ENCODE measurements around the gene RASGRP1. TPM values are rescaled to one million over a fixed set of nuclear protein-coding genes. Genes with fewer than 3 reads are reported as not detected.

The RASGRP1 gene
- total RNA-seq, 1 experiment from 2014 or later = 2.8 TPM

- TF ChIP-seq ATF2 (CRISPR knock-in tag; IDR thresholded peaks at IDR 0.05; ENCODE audit: borderline replicate concordance, low read depth) = no peak
- no peak for TF ChIP-seq MAX (CRISPR knock-in tag; IDR thresholded peaks at IDR 0.05)
- TF ChIP-seq ATF6 (CRISPR knock-in tag; IDR thresholded peaks at IDR 0.05) = no peak
Observed at GRCh38 chr15:38533926-38534325, 30.7 kb downstream of the RASGRP1 start (continued).

- Mint-ChIP-seq H3K27me3 (ENCODE audit: low read depth) (no peaks in the 10 kb centered on the region), H3K4me3 (no peak overlapping the region)
Observed at GRCh38 chr15:38533416-38533915, 31.1 kb downstream of the RASGRP1 start.

GRCh38 chr15:38532728-38533127, 31.9 kb downstream of the RASGRP1 start:
- DNase-seq (ENCODE audit: low spot score) = no peak
- ChIA-PET POLR2A (no interaction called here), CTCF (interaction anchor here (1.0 kb wide), 1 partner anchor 92 kb away, joined by 3 read pairs; no protein-coding TSS in a partner anchor)
- H3K27me3 Mint-ChIP-seq (ENCODE audit: low read depth) = no peaks in the 10 kb centered on the region
- H3K4me3 Mint-ChIP-seq = no peak overlapping the region
- H3K4me1 Mint-ChIP-seq = peaks cover 4% of the 10 kb centered on the region
- H3K9me3 Mint-ChIP-seq = no peaks in the 10 kb centered on the region
- ATAC-seq = no peak
- no peak overlapping the region for H3K27ac Mint-ChIP-seq
- no peaks in the 10 kb centered on the region for H3K36me3 Mint-ChIP-seq
- TF ChIP-seq ETV6 (CRISPR knock-in tag; IDR thresholded peaks at IDR 0.05) = no peak
- TF ChIP-seq ATF3 (CRISPR knock-in tag; conservative IDR thresholded peaks at IDR 0.05) = no peak
- no peak for TF ChIP-seq CBFB (CRISPR knock-in tag; IDR thresholded peaks at IDR 0.05; ENCODE audit: low read depth)
- no peak for TF ChIP-seq ELF4 (CRISPR knock-in tag; IDR thresholded peaks at IDR 0.05; ENCODE audit: low read depth)
- TF ChIP-seq GRHL2 (CRISPR knock-in tag; IDR thresholded peaks at IDR 0.05; ENCODE audit: insufficient replicate concordance, severe bottlenecking) = no peak
- TF ChIP-seq FOXP4 (CRISPR knock-in tag; IDR thresholded peaks at IDR 0.05) = no peak
- TF ChIP-seq JUN (CRISPR knock-in tag; IDR thresholded peaks at IDR 0.05) = no peak
- no peak for TF ChIP-seq ZBTB43 (CRISPR knock-in tag; IDR thresholded peaks at IDR 0.05)
- TF ChIP-seq RELA (CRISPR knock-in tag; IDR thresholded peaks at IDR 0.05; ENCODE audit: borderline replicate concordance) = no peak
- no peak for TF ChIP-seq MLX (CRISPR knock-in tag; IDR thresholded peaks at IDR 0.05)
- TF ChIP-seq ZNF532 (CRISPR knock-in tag; IDR thresholded peaks at IDR 0.05; ENCODE audit: borderline replicate concordance) = no peak

More at GRCh38 chr15:38533416-38533915, 31.1 kb downstream of the RASGRP1 start:
- CTCF ChIA-PET = interaction anchor here (1.0 to 2.0 kb wide), 2 partner anchors 30 to 93 kb away, joined by 3 to 6 read pairs; no protein-coding TSS in a partner anchor
- DNase-seq (ENCODE audit: low spot score) (no peak), ATAC-seq (no peak)
- H3K36me3 Mint-ChIP-seq = no peaks in the 10 kb centered on the region
- no peak overlapping the region for H3K27ac Mint-ChIP-seq
- POLR2A ChIA-PET = no interaction called here
- H3K9me3 Mint-ChIP-seq = no peaks in the 10 kb centered on the region
- H3K4me1 Mint-ChIP-seq = peaks cover 4% of the 10 kb centered on the region
- no peak for TF ChIP-seq E2F1 (CRISPR knock-in tag; IDR thresholded peaks at IDR 0.05)
- no peak for TF ChIP-seq ZNF263 (CRISPR knock-in tag; IDR thresholded peaks at IDR 0.05; ENCODE audit: low read depth)
